ENCODE data around the gene SDCCAG8. TPM values are rescaled to one million over a fixed set of nuclear protein-coding genes. Genes with fewer than 3 reads are reported as not detected.

SDCCAG8 gene
- total RNA-seq, 4 donors from 2014 or later: 24.5 to 52.7 (median 31.7) TPM

DNA sequence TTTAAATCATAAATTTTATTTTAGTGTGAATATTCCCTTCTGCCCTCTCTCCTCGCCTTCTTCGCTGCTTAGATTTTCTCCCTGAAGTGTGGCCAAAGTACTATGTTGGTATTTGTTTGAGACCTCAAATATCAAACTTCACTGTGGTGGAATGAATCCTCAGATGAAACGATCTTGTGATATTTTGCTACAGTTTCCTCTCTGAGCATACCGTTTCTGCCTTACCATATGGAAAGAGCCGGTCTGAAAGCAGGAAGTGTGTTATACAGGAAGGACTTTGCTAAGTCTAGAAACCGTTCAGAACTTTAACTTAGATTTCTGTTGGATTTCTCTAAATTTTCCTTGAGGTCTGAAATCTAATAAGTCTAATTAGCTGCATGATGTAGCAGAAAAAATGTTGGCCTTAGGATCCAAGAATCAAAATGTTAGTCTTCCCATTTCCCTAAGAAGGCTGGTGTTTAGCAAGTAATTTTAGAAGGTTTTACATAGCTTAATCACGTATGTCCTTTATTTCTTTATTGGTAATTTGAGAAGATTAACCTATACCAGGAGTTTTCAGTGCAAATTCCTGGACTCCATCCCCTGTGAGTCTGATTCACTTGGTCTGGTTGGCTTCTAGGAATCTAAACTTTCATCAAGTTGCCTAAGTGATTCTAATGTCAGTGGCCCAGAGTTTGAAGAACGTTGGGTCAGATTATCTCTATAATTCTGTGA lies 30.7 kb downstream of the SDCCAG8 start:
- no peaks in the 10 kb centered on the region for H3K9me3 ChIP-seq
- H3K27me3 ChIP-seq: no peaks in the 10 kb centered on the region
- DNase-seq (ENCODE audit: extremely low spot score): no peak
- no peak overlapping the region for H3K4me3 ChIP-seq
- intact Hi-C loops (cut with DNase I): no loop called here
- peak overlapping the region in 2 of 4 donors; percentile 12 to 14 for H3K27ac ChIP-seq (replicated peaks in 1 of 4)
- H3K36me3 ChIP-seq: peaks cover 0 to 59% (median 34%) of the 10 kb centered on the region in 4 donors
- 73% methylated on average over 8 of the region's 8 CpGs for WGBS
- TF ChIP-seq EP300 (IDR thresholded peaks at IDR 0.05) (no peak), POLR2A (IDR thresholded peaks at IDR 0.05; ENCODE audit: low read depth) (no peak), POLR2AphosphoS5 (IDR thresholded peaks at IDR 0.05) (no peak)
- TF ChIP-seq, protein P1, sequence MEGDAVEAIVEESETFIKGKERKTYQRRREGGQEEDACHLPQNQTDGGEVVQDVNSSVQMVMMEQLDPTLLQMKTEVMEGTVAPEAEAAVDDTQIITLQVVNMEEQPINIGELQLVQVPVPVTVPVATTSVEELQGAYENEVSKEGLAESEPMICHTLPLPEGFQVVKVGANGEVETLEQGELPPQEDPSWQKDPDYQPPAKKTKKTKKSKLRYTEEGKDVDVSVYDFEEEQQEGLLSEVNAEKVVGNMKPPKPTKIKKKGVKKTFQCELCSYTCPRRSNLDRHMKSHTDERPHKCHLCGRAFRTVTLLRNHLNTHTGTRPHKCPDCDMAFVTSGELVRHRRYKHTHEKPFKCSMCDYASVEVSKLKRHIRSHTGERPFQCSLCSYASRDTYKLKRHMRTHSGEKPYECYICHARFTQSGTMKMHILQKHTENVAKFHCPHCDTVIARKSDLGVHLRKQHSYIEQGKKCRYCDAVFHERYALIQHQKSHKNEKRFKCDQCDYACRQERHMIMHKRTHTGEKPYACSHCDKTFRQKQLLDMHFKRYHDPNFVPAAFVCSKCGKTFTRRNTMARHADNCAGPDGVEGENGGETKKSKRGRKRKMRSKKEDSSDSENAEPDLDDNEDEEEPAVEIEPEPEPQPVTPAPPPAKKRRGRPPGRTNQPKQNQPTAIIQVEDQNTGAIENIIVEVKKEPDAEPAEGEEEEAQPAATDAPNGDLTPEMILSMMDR (IDR thresholded peaks at IDR 0.05): no peak
- H3K4me1 ChIP-seq: peaks cover 0 to 12% (median 0%) of the 10 kb centered on the region in 4 donors

DNA sequence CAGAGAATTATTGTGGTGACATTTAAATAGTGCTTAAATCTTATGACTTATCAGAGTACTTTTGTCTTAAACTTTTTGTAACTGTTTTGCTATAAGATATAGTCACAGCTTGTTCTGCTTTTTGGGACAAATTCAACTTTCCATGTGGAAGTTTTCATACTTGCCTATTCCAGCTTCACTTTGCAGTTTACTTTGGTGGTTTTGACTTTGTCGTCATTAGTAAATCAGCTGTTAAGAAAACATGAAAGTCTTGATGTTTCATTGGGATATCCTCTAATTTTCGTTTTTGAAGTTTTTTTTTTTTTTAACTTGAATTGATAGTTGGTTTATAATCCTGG lies 31.3 kb downstream of the SDCCAG8 start:
- Histone ChIP-seq H3K27me3 (no peaks in the 10 kb centered on the region), H3K36me3 (peaks cover 0 to 59% (median 36%) of the 10 kb centered on the region in 4 donors), H3K27ac (replicated peaks in 1 of 4) (peak overlapping the region in 2 of 4 donors; percentile 12 to 14), H3K4me1 (peaks cover 0 to 12% (median 0%) of the 10 kb centered on the region in 4 donors), H3K9me3 (no peaks in the 10 kb centered on the region), H3K4me3 (no peak overlapping the region)
- intact Hi-C loops (cut with DNase I): no loop called here
- no peak for DNase-seq (ENCODE audit: extremely low spot score)
- WGBS: 49% methylated on average over 2 of the region's 2 CpGs
- TF ChIP-seq POLR2A (IDR thresholded peaks at IDR 0.05; ENCODE audit: low read depth) (no peak), EP300 (IDR thresholded peaks at IDR 0.05) (no peak), POLR2AphosphoS5 (IDR thresholded peaks at IDR 0.05) (no peak)
- TF ChIP-seq, protein P1 (IDR thresholded peaks at IDR 0.05): no peak

DNA sequence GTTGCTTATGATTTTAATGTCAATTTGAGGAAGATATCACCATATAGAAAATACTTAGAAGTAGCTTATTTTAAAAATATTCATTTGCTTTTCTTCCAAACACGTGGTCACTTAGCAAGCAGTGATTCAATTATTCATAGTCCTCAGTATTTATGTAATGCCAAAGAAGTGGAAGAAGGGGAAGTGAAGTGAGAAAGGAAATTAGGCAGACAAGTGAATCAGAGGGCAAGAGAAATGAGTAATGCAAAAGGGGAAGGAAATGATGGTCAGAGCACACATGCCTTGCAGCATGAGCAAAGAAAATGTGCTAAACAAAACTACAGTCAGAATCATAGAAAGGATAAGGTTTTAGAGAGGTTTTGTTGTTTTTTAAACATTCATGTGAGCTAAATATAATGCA lies 31.8 kb downstream of the SDCCAG8 start:
- peak overlapping the region in 2 of 4 donors; percentile 14 to 35 for H3K27ac ChIP-seq (replicated peaks in 1 of 4)
- no peaks in the 10 kb centered on the region for H3K27me3 ChIP-seq
- intact Hi-C loops (cut with DNase I): no loop called here
- 17% methylated on average over 1 of the region's 1 CpG for WGBS
- no peak for DNase-seq (ENCODE audit: extremely low spot score)
- H3K36me3 ChIP-seq: peaks cover 0 to 56% (median 36%) of the 10 kb centered on the region in 4 donors
- H3K9me3 ChIP-seq: no peaks in the 10 kb centered on the region
- H3K4me1 ChIP-seq: peaks cover 0 to 12% (median 0%) of the 10 kb centered on the region in 4 donors
- no peak for TF ChIP-seq POLR2AphosphoS5 (IDR thresholded peaks at IDR 0.05)
- no peak for TF ChIP-seq POLR2A (IDR thresholded peaks at IDR 0.05; ENCODE audit: low read depth)
- TF ChIP-seq EP300 (IDR thresholded peaks at IDR 0.05): no peak
- TF ChIP-seq, protein P1 (IDR thresholded peaks at IDR 0.05): no peak
- no peak overlapping the region for H3K4me3 ChIP-seq

DNA sequence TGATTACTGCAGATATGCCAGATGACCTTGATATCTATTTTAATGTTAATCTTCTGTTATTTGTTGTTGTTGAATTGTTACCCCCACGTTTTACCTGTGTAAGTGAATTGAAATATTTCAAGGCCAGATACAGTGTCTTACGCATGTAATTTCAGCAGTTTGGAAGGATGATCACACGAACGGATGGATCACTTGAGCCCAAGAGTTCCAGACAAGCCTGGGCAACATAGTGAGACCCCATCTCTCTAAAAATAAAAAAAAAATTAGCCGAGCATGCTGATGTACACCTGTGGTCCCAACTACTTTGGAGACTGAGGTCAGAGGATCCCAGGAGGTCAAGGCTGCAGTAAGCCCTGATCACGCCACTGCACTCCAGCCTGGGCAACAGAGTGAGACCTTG lies 32.2 kb downstream of the SDCCAG8 start:
- WGBS: 88% methylated on average over 6 of the region's 6 CpGs
- peaks cover 0 to 60% (median 36%) of the 10 kb centered on the region in 4 donors for H3K36me3 ChIP-seq

More for the DNA sequence above, 32.2 kb downstream of the SDCCAG8 start:
- intact Hi-C loops (cut with DNase I): no loop called here
- no peak for TF ChIP-seq EP300 (IDR thresholded peaks at IDR 0.05)
- TF ChIP-seq POLR2AphosphoS5 (IDR thresholded peaks at IDR 0.05): no peak
- TF ChIP-seq, protein P1 (IDR thresholded peaks at IDR 0.05): no peak
- TF ChIP-seq POLR2A (IDR thresholded peaks at IDR 0.05; ENCODE audit: low read depth): no peak
- H3K4me3 ChIP-seq: no peak overlapping the region
- H3K27ac ChIP-seq (replicated peaks in 1 of 4): peak overlapping the region in 2 of 4 donors; percentile 14 to 35
- peaks cover 0 to 12% (median 0%) of the 10 kb centered on the region in 4 donors for H3K4me1 ChIP-seq
- no peak for DNase-seq (ENCODE audit: extremely low spot score)
- no peaks in the 10 kb centered on the region for H3K27me3 ChIP-seq
- no peaks in the 10 kb centered on the region for H3K9me3 ChIP-seq

All from esophagus muscularis mucosa (tissue), 4 donors.